ENCODE measurements around the gene SLC35A2.

The SLC35A2 gene

DNA sequence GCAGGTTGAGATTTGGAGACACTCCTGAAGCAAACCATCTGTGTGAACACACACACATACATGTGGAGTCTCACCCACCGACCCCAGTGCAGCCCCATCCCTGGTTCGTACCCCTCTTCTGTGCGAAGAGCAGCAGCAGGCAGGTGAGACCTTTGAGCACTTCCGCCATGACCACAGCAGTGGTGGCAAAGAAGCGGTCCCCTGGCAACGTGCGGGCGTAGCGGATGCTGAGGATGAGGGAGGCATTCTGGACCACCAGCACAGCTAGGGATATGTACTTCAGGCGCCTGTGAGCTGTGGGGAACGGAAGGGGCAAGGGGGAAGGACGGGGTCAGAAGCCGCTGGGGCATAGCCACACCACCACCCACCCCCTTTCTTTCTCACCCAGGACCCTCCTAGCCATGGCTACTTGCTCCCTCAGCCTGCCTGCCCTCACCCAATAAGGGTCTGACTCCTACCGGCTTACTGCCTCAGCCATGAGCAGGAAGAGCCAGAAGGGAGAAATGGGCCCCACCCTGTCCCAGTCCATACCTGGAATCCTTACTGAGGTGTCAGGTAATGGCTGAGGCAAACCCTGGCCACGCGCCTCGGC lies 1.6 kb downstream of the SLC35A2 start:
- intact Hi-C loops (cut with DNase I; ENCODE audit: low total_unique reads): no loop called here
- Histone ChIP-seq H3K9me3 (no peaks in the 10 kb centered on the region), H3K4me3 (no peak overlapping the region), H3K36me3 (peaks cover 0 to 42% (median 7%) of the 10 kb centered on the region in 3 donors), H3K4me1 (peaks cover 0 to 12% (median 10%) of the 10 kb centered on the region in 4 donors), H3K27ac (no peak overlapping the region), H3K27me3 (no peaks in the 10 kb centered on the region)
- no peak for DNase-seq
- TF ChIP-seq, protein P1, sequence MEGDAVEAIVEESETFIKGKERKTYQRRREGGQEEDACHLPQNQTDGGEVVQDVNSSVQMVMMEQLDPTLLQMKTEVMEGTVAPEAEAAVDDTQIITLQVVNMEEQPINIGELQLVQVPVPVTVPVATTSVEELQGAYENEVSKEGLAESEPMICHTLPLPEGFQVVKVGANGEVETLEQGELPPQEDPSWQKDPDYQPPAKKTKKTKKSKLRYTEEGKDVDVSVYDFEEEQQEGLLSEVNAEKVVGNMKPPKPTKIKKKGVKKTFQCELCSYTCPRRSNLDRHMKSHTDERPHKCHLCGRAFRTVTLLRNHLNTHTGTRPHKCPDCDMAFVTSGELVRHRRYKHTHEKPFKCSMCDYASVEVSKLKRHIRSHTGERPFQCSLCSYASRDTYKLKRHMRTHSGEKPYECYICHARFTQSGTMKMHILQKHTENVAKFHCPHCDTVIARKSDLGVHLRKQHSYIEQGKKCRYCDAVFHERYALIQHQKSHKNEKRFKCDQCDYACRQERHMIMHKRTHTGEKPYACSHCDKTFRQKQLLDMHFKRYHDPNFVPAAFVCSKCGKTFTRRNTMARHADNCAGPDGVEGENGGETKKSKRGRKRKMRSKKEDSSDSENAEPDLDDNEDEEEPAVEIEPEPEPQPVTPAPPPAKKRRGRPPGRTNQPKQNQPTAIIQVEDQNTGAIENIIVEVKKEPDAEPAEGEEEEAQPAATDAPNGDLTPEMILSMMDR (IDR thresholded peaks at IDR 0.05): no peak

DNA sequence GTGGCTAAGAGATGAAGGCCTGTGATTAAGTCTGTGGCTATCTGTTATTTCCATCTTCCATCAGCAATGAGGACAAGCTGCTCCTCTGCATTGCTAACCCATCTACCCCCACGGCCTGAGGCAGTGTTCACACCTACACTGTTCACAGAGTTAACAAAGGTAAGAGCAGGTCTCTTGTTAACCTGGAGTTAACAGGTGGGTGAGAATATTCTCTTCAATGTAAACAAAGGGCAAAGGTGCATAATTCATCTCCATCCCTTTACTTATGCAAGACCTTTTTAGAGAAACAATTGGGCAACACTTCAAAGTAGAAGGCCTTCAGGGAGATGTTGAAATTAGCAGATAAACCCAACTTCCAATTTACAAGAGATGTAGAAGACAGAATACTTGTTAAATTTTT lies 2.8 kb downstream of the SLC35A2 start:
- Histone ChIP-seq H3K9me3 (no peaks in the 10 kb centered on the region), H3K27ac (no peak overlapping the region), H3K4me3 (no peak overlapping the region), H3K27me3 (no peaks in the 10 kb centered on the region), H3K4me1 (peaks cover 0 to 12% (median 10%) of the 10 kb centered on the region in 4 donors), H3K36me3 (peaks cover 0 to 41% (median 12%) of the 10 kb centered on the region in 3 donors)
- DNase-seq: no peak
- intact Hi-C loops (cut with DNase I; ENCODE audit: low total_unique reads): no loop called here
- TF ChIP-seq, protein P1 (IDR thresholded peaks at IDR 0.05): no peak

DNA sequence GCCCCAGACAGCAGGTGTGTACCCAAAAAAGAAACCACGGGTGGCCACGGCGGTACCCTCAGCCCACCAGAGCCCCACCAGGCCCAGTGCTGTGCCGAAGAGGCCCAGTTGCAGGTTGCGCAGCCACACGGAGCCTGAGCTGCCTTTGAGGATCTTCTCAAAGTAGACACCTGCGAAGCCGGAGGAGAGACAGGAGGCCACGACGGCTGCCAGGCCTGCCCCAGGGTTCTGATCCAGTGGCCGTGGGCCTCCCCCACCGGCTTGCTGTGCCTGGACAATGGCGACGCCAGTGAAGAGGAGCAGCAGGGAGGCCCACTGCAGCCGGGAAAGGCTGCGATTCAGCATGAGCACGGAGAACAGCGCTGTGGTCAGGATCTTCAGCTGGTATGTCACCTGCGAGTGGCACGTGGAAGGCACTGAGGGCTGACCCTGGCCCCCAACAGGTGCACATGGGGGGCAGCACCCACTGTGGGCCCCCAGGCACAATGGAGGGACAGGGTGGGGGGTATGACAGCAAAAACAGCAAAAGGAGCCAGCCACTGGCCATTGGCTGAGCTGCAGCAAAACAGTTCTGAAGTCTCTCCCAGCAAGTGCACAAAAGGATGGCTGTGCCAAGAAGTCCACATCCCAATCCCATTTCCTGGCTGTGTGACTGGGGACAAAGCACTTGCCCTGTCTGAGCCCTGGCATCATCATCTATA lies 6.2 kb downstream of the SLC35A2 start:
- no peaks in the 10 kb centered on the region for H3K9me3 ChIP-seq
- H3K4me1 ChIP-seq: peaks cover 0 to 3% (median under 1%) of the 10 kb centered on the region in 4 donors
- H3K4me3 ChIP-seq: no peak overlapping the region
- no peaks in the 10 kb centered on the region for H3K27me3 ChIP-seq
- no peak overlapping the region for H3K27ac ChIP-seq
- no peak for DNase-seq
- intact Hi-C loops (cut with DNase I; ENCODE audit: low total_unique reads): no loop called here
- H3K36me3 ChIP-seq: peaks cover 6 to 71% (median 30%) of the 10 kb centered on the region in 3 donors
- TF ChIP-seq, protein P1 (IDR thresholded peaks at IDR 0.05): no peak

DNA sequence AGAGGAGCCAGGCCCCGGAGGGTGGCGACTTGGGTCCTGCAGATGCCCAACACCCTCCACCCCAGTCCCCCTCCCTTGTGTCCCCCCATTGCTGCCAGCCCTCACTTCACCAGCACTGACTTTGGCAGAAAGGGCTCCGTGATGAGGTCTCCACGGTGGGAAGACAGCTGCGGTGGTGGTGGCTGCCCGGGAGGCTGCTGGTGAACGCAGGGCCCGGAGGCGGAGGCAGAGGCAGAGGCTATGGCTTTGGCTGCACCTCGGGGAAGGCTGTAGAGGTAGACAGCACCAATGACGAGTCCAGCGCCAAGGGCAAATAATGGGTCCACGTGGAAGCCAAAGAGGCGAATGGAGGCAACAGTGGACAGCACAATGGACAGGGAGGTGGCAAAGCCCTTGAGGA lies 6.8 kb downstream of the SLC35A2 start:
- no peaks in the 10 kb centered on the region for H3K27me3 ChIP-seq
- DNase-seq: no peak
- H3K36me3 ChIP-seq: peaks cover 6 to 71% (median 30%) of the 10 kb centered on the region in 3 donors
- intact Hi-C loops (cut with DNase I; ENCODE audit: low total_unique reads): no loop called here
- no peaks in the 10 kb centered on the region for H3K9me3 ChIP-seq
- TF ChIP-seq, protein P1 (IDR thresholded peaks at IDR 0.05): no peak
- no peak overlapping the region for H3K4me3 ChIP-seq
- H3K27ac ChIP-seq: no peak overlapping the region
- H3K4me1 ChIP-seq: no peaks in the 10 kb centered on the region

DNA sequence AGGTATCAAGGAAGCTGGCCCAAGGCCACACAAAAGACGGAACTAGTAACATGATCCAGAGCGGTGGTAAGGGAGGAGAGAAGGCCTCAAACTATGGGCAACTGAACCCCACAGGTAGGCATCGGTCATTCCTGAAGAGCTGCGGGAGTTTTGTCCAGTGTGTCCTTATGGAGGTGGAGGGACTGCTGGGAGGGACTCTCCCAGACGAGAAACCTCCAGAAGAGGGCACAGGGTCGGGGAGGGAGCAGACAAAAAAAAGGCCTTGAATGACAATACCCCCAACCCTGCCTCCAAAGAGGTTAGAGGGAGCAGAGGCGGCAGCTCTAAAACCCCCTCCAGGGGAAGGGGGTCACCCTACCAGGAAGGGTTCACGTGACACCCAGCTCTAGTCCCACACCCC lies 7.3 kb downstream of the SLC35A2 start:
- peaks cover 6 to 71% (median 30%) of the 10 kb centered on the region in 3 donors for H3K36me3 ChIP-seq

More for the DNA sequence above, 7.3 kb downstream of the SLC35A2 start:
- TF ChIP-seq, protein P1 (IDR thresholded peaks at IDR 0.05): no peak
- H3K4me3 ChIP-seq: no peak overlapping the region
- intact Hi-C loops (cut with DNase I; ENCODE audit: low total_unique reads): no loop called here
- H3K9me3 ChIP-seq: no peaks in the 10 kb centered on the region
- DNase-seq: no peak
- H3K27ac ChIP-seq: no peak overlapping the region
- H3K27me3 ChIP-seq: no peaks in the 10 kb centered on the region
- H3K4me1 ChIP-seq: no peaks in the 10 kb centered on the region

All from tibial artery (tissue), 4 donors.